Left ventricle myocardium inferior (tissue), 1 donor: ENCODE measurements around the gene IL1A. TPM values are rescaled to one million over a fixed set of nuclear protein-coding genes. Genes with fewer than 3 reads are reported as not detected.

Source experiments
- DNase-seq: peaks from one replicate; pipeline ENCODE4 v3.0.0-alpha.2; 2020
- H3K27ac ChIP-seq: fragments of 200-600 bp; replicated peaks from 2 replicates; pipeline ENCODE4 v1.8.0; 2021
- H3K27me3 ChIP-seq: fragments of 200-600 bp; 2 replicates; pipeline ENCODE4 v1.8.0; 2021; ENCODE audit warnings: low read depth
- H3K36me3 ChIP-seq: fragments of 200-600 bp; 2 replicates; pipeline ENCODE4 v1.8.0; 2021
- H3K4me1 ChIP-seq: fragments of 200-600 bp; 2 replicates; pipeline ENCODE4 v1.8.0; 2021
- H3K4me3 ChIP-seq: fragments of 200-600 bp; 2 replicates; pipeline ENCODE4 v1.8.0; 2021; ENCODE audit warnings: mild to moderate bottlenecking, moderate library complexity
- H3K9me3 ChIP-seq: fragments of 200-600 bp; replicated peaks from 2 replicates; pipeline ENCODE4 v1.8.0; 2021
- CTCF ChIP-seq: fragments of 200-600 bp; IDR thresholded peaks from 2 replicates; pipeline ENCODE4 v1.8.0; 2021; ENCODE audit warnings: antibody characterized with exemption, mild to moderate bottlenecking, borderline replicate concordance
- intact Hi-C: fragments of 100-400 bp; cut with micrococcal nuclease; formaldehyde crosslinking; loops from one replicate; pipeline ENCODE4 v1.11.0; 2022
- total RNA-seq: library from RNA; stranded (reverse); fragmentation: NEBNext Ultra II Directional; extraction: Animal tissue kit (Norgen Biotek cat#: 25700); gene quantifications from one replicate; pipeline ENCODE4 v1.2.1, GENCODE V29; 2021
- donor health status: DM: no; HTN: yes; CAD: no; lungs with severe emphysema.

Gene IL1A
- total RNA-seq, 1 donor from 2014 or later: not detected

- TF ChIP-seq CTCF: no peak
- intact Hi-C loops: no loop called here
- no peak for DNase-seq
- H3K4me3 ChIP-seq: no peak overlapping the region
- no peaks in the 10 kb centered on the region for H3K36me3 ChIP-seq
- peaks cover 13% of the 10 kb centered on the region for H3K27me3 ChIP-seq
- no peak overlapping the region for H3K27ac ChIP-seq
- no peaks in the 10 kb centered on the region for H3K4me1 ChIP-seq
- no peaks in the 10 kb centered on the region for H3K9me3 ChIP-seq
These were observed 50.4 kb downstream of the IL1A start for GRCh38 chr2:112733871-112734270.

- Histone ChIP-seq H3K4me1 (no peaks in the 10 kb centered on the region), H3K36me3 (no peaks in the 10 kb centered on the region), H3K27ac (no peak overlapping the region), H3K9me3 (no peaks in the 10 kb centered on the region), H3K27me3 (peaks cover 14% of the 10 kb centered on the region), H3K4me3 (no peak overlapping the region)
- TF ChIP-seq CTCF: no peak
- intact Hi-C loops: no loop called here
- DNase-seq: no peak
These were observed 50.8 kb downstream of the IL1A start for GRCh38 chr2:112733456-112733855.

DNA sequence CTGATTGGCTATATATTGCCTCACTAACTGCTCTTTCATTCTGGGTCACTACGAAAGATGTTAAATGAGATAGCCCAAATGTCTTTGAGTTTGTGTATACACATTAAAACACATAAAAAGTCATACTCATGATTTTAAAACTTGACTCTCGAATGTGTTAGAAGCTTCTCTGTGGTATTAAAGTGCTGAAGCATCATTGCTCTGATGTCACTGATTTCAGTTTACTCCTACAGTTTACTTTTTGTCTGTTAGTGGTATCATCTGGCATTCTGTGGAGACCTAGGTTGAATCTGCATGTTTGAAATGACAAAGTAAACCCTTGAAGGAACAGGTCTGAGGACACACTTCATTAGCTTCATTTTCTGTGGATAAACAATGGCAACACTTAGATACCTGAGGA lies 52.8 kb downstream of the IL1A start:
- no peak for TF ChIP-seq CTCF
- intact Hi-C loops: no loop called here

DNA sequence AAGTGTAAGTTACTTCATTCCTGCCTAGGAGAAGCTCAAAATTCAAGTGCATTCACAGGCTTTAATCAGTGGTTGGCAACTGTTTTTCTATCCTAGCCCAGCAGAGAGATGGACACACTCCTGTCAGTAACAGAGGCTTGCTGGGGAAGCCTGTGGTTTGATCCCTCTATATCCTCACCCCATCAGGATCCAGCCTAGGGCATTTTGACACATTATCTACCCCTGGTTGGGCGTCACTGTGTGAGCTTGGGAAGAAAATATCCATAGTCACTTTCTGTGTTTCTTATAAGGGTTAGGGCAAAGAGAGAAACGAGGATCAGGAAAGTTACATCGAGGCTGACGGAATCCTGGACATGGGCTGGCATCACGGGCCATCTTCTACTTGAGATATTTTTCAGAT lies 53.5 kb downstream of the IL1A start:
- TF ChIP-seq CTCF: no peak
- intact Hi-C loops: no loop called here
- Histone ChIP-seq H3K27me3 (peaks cover 29% of the 10 kb centered on the region), H3K4me3 (no peak overlapping the region), H3K36me3 (no peaks in the 10 kb centered on the region), H3K4me1 (no peaks in the 10 kb centered on the region), H3K27ac (no peak overlapping the region), H3K9me3 (no peaks in the 10 kb centered on the region)
- DNase-seq: no peak

More for the DNA sequence above, 52.8 kb downstream of the IL1A start:
- Histone ChIP-seq H3K36me3 (no peaks in the 10 kb centered on the region), H3K4me3 (no peak overlapping the region), H3K4me1 (no peaks in the 10 kb centered on the region), H3K27ac (no peak overlapping the region), H3K27me3 (peaks cover 29% of the 10 kb centered on the region), H3K9me3 (no peaks in the 10 kb centered on the region)
- DNase-seq: no peak

- H3K27me3 ChIP-seq: peaks cover 29% of the 10 kb centered on the region
- H3K9me3 ChIP-seq: no peaks in the 10 kb centered on the region
- intact Hi-C loops: no loop called here
- no peak for TF ChIP-seq CTCF
- H3K36me3 ChIP-seq: no peaks in the 10 kb centered on the region
- no peak for DNase-seq
- no peak overlapping the region for H3K4me3 ChIP-seq
- H3K4me1 ChIP-seq: no peaks in the 10 kb centered on the region
- H3K27ac ChIP-seq: no peak overlapping the region
These were observed 54.1 kb downstream of the IL1A start for GRCh38 chr2:112730216-112730615.
